Type B pancreatic cell (in vitro differentiated cells): Measurements from ENCODE around the gene SELL. TPM values are rescaled to one million over a fixed set of nuclear protein-coding genes. Genes with fewer than 3 reads are reported as not detected.

Source experiments
- DNase-seq: peaks from one replicate; pipeline ENCODE4 v3.0.0; 2021; ENCODE audit warnings: mixed read lengths; ENCODE audit not compliant: unreplicated experiment; ENCODE audit errors: extremely low spot score
- H3K27ac Mint-ChIP-seq: 2 replicates; pipeline ENCODE4 v1.8.0; 2021; ENCODE audit warnings: mild to moderate bottlenecking, mixed read lengths
- H3K27me3 Mint-ChIP-seq: 2 replicates; pipeline ENCODE4 v1.8.0; 2021; ENCODE audit warnings: mixed read lengths
- H3K36me3 Mint-ChIP-seq: 2 replicates; pipeline ENCODE4 v1.8.0; 2021; ENCODE audit warnings: mixed read lengths
- H3K4me1 Mint-ChIP-seq: one replicate; pipeline ENCODE4 v1.8.0; 2021; ENCODE audit warnings: mixed read lengths; ENCODE audit not compliant: unreplicated experiment
- H3K4me3 Mint-ChIP-seq: 2 replicates; pipeline ENCODE4 v1.8.0; 2021; ENCODE audit warnings: mild to moderate bottlenecking, mixed read lengths
- H3K9me3 Mint-ChIP-seq: 2 replicates; pipeline ENCODE4 v1.8.0; 2021; ENCODE audit warnings: mixed read lengths
- long read RNA-seq: library from polyadenylated mRNA; unstranded; transcript quantifications from one replicate; pipeline ENCODE4 v2.0.0, GENCODE V29; 2020
- total RNA-seq: library from RNA; stranded (reverse); gene quantifications from 2 replicates; pipeline ENCODE4 v1.2.1, GENCODE V29; 2021; ENCODE audit warnings: low replicate concordance
- TF ChIP-seq, protein P1 (sequence below): fragments of 200-600 bp; sonication (generic); conservative IDR thresholded peaks from 2 replicates; pipeline ENCODE4 v1.5.0; 2021; ENCODE audit warnings: antibody characterized with exemption, mild to moderate bottlenecking

The SELL gene
- total RNA-seq, result 0.17 TPM in 1 of 2 replicates, not detected in the other
- long read RNA-seq, result 0 reads

DNA sequence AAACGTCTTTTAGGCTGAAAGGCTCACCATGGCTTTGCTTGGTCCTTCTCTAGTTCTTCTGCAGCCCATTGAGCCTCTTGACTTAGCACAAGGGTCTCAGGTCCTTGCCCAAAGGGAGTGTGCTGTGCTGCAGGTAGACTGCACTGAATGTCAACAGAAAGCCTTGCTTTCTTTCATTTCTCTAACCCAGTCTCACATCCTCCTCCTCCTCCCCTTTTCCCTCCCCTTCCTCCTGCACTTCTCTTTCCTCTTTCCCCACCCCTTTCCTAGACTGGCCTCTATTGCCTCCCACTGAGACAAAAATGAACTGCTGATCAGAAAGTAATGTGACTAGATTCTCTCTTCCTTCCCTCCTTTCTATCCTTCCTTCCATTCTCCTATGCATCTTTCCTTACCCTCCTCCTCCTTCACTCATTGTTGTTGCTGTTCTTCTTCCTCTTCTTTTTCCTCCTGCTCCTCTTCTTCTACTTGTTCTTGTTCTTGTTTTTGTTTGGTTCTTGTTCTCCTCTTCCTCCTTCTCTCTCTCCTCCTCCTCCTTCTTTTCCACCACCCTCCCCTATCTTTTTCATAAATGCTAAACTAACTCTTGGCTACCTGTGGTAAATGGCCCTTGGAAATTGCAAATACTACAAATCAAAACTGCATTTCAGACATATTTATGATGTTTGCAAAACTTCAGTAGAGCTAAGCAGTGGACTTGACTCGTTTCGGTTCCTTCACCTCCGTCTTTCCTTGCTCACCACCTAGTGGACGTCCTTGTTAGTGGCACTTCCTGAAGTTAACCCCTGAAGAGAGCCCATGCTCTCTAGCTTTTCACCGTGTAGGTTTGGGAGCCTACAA, at the start of gene SELL:
SELL (minus strand) TSS at position 152 of the 840 bp plus-strand sequence; CDS start at position 30, 122 bp downstream.
- Mint-ChIP-seq H3K4me3 (peak within 1 kb of the TSS; percentile 65), H3K27me3 (peaks cover 3% of the 10 kb centered on the region), H3K27ac (peak within 1 kb of the TSS; percentile 0), H3K4me1 (peaks cover 7% of the 10 kb centered on the region), H3K36me3 (no peaks in the 10 kb centered on the region), H3K9me3 (no peaks in the 10 kb centered on the region)
- TF ChIP-seq, protein P1, sequence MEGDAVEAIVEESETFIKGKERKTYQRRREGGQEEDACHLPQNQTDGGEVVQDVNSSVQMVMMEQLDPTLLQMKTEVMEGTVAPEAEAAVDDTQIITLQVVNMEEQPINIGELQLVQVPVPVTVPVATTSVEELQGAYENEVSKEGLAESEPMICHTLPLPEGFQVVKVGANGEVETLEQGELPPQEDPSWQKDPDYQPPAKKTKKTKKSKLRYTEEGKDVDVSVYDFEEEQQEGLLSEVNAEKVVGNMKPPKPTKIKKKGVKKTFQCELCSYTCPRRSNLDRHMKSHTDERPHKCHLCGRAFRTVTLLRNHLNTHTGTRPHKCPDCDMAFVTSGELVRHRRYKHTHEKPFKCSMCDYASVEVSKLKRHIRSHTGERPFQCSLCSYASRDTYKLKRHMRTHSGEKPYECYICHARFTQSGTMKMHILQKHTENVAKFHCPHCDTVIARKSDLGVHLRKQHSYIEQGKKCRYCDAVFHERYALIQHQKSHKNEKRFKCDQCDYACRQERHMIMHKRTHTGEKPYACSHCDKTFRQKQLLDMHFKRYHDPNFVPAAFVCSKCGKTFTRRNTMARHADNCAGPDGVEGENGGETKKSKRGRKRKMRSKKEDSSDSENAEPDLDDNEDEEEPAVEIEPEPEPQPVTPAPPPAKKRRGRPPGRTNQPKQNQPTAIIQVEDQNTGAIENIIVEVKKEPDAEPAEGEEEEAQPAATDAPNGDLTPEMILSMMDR, result peak; percentile 82
- DNase-seq, result no peak

DNA sequence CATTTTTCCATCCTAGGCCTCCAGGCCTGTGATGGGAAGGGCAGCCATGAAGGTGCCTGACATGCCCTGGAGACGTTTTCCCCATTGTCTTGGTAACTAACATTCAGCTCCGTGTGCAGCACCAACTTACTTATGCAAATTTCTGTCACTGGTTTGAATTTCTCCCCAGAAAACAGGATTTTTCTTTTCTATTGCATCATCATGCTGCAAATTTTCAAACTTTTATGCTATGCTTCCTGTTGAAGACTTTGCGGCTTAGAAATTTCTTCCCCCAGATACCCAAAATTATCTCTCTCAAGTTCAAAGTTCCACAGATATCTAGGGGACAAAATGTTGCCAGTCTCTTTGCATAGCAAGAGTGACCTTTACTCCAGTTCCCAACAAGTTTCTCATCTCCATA, 47.6 kb upstream of the SELL start:
- Mint-ChIP-seq H3K36me3 (peaks cover 3% of the 10 kb centered on the region), H3K4me1 (no peaks in the 10 kb centered on the region), H3K27me3 (no peaks in the 10 kb centered on the region), H3K9me3 (peaks cover 10% of the 10 kb centered on the region), H3K27ac (no peak overlapping the region), H3K4me3 (no peak overlapping the region)
- TF ChIP-seq, protein P1, result no peak
- DNase-seq, result no peak

DNA sequence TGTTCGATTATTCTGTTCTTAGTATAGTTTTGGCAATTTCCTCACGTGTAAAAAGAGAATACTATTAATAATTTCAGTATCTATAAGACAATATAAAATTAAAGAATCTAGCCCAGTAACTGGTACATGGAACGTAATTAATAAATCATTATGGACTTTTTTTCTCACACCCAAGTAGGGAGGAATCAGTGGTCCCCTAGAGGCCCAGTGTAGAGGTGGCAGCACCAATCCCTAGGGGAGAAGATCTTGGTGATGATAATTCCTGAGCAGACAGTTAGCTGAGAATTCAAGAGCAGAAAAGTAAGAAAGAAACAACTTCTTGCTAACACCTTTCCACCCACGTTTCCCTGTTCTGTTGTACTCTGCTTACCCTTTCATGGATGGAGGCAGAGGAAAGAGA, 42.1 kb upstream of the SELL start:
- Mint-ChIP-seq H3K4me3 (no peak overlapping the region), H3K27ac (no peak overlapping the region), H3K27me3 (no peaks in the 10 kb centered on the region), H3K9me3 (no peaks in the 10 kb centered on the region), H3K36me3 (no peaks in the 10 kb centered on the region), H3K4me1 (no peaks in the 10 kb centered on the region)
- no peak for DNase-seq
- TF ChIP-seq, protein P1, result peak; percentile 44

DNA sequence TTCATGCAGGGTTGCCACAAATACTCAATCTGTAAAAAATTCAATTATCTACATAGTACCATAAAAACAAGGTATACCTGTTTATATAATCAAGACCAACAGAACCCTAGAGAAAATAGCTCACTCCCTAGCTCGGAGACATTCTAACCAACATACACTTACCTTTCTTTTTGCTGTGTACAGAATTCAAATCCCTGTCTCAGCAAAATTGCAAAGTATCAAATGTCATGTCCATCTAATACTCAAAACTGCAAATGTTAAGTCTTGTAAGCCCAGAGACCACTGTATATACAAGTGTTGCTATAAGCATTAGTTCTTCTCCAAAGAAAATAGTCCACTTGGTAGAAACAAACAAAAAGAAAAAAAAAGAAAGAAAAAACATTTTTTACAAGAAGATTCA, 38.6 kb upstream of the SELL start:
- Mint-ChIP-seq H3K4me3 (no peak overlapping the region), H3K36me3 (no peaks in the 10 kb centered on the region)

DNA sequence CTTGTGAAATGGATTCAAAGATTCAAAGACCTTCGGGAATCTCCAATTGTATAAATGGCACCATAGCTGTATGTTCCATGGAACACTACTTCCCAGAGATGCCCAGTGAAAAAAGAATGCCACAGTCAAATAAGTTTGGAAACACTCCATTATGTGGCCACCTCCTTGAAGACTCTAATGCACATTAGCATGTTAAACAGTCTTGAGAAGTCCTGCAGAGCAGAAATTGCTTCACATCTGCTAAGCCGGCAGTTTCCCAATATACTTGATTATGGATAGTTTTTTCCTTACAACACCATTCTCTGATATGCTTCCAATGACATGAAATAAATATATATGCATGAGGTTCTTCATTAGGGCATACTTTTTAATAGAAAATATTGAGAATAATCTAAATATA, 35.1 kb upstream of the SELL start:
- Mint-ChIP-seq H3K4me1 (peaks cover 1% of the 10 kb centered on the region), H3K4me3 (no peak overlapping the region), H3K27me3 (no peaks in the 10 kb centered on the region), H3K9me3 (no peaks in the 10 kb centered on the region), H3K36me3 (no peaks in the 10 kb centered on the region), H3K27ac (no peak overlapping the region)
- DNase-seq, result no peak
- TF ChIP-seq, protein P1, result no peak

More for the DNA sequence above, 38.6 kb upstream of the SELL start:
- TF ChIP-seq, protein P1, result no peak
- H3K9me3 Mint-ChIP-seq, result no peaks in the 10 kb centered on the region
- no peak overlapping the region for H3K27ac Mint-ChIP-seq
- H3K4me1 Mint-ChIP-seq, result no peaks in the 10 kb centered on the region
- no peaks in the 10 kb centered on the region for H3K27me3 Mint-ChIP-seq
- no peak for DNase-seq
